GM23248 (cell line): ENCODE data around the gene MRPL9. TPM values are rescaled to one million over a fixed set of nuclear protein-coding genes. Genes with fewer than 3 reads are reported as not detected.

Experiments
- DNase-seq: peaks from one replicate; pipeline ENCODE4 v3.0.0-alpha.2; 2015
- H2AFZ ChIP-seq: fragments of 200-600 bp; sonication (generic); 2 replicates; pipeline ENCODE4 v1.6.1; 2016; ENCODE audit warnings: antibody characterized with exemption
- H3F3A ChIP-seq: fragments of 200-600 bp; sonication (generic); 2 replicates; pipeline ENCODE4 v1.6.1; 2016; ENCODE audit warnings: mild to moderate bottlenecking, antibody characterized with exemption, mixed run types; ENCODE audit not compliant: insufficient read depth
- H3K27ac ChIP-seq: fragments of 200-600 bp; sonication (generic); 2 replicates; pipeline ENCODE4 v1.5.1; 2016; ENCODE audit warnings: mild to moderate bottlenecking
- H3K27me3 ChIP-seq: fragments of 200-600 bp; sonication (generic); replicated peaks from 2 replicates; pipeline ENCODE4 v1.6.1; 2016; ENCODE audit warnings: mild to moderate bottlenecking; ENCODE audit not compliant: insufficient read depth
- H3K36me3 ChIP-seq: fragments of 200-600 bp; sonication (generic); 2 replicates; pipeline ENCODE4 v1.6.1; 2016; ENCODE audit warnings: low read depth, mild to moderate bottlenecking
- H3K4me1 ChIP-seq: fragments of 200-600 bp; sonication (generic); 2 replicates; pipeline ENCODE4 v1.6.1; 2016; ENCODE audit warnings: mild to moderate bottlenecking; ENCODE audit not compliant: insufficient read depth
- H3K4me2 ChIP-seq: fragments of 200-600 bp; sonication (generic); one replicate; pipeline ENCODE4 v1.6.1; 2016; ENCODE audit warnings: mild to moderate bottlenecking; ENCODE audit not compliant: unreplicated experiment
- H3K4me3 ChIP-seq: fragments of 200-600 bp; sonication (generic); 2 replicates; pipeline ENCODE4 v1.5.1; 2016; ENCODE audit warnings: mild to moderate bottlenecking
- H3K79me2 ChIP-seq: fragments of 200-600 bp; sonication (generic); 2 replicates; pipeline ENCODE4 v1.6.1; 2016; ENCODE audit warnings: mild to moderate bottlenecking; ENCODE audit not compliant: insufficient read depth
- H3K9ac ChIP-seq: fragments of 200-600 bp; sonication (generic); 2 replicates; pipeline ENCODE4 v1.6.1; 2016; ENCODE audit warnings: mild to moderate bottlenecking
- H3K9me2 ChIP-seq: fragments of 200-600 bp; sonication (generic); 2 replicates; pipeline ENCODE4 v1.6.1; 2016; ENCODE audit warnings: mixed run types, mild to moderate bottlenecking, moderate library complexity; ENCODE audit not compliant: insufficient read depth
- H3K9me3 ChIP-seq: fragments of 200-600 bp; sonication (generic); one replicate; pipeline ENCODE4 v1.6.1; 2017; ENCODE audit warnings: low read depth
- H4K20me1 ChIP-seq: fragments of 200-600 bp; sonication (generic); 2 replicates; pipeline ENCODE4 v1.6.0; 2016; ENCODE audit not compliant: insufficient read depth
- EZH2 ChIP-seq: fragments of 200-600 bp; sonication (generic); IDR thresholded peaks from 2 replicates; pipeline ENCODE4 v1.6.1; 2018; ENCODE audit warnings: antibody characterized with exemption, mild to moderate bottlenecking; ENCODE audit not compliant: insufficient read depth, poor library complexity, severe bottlenecking
- EZH2phosphoT487 ChIP-seq: fragments of 200-600 bp; sonication (generic); IDR thresholded peaks from 2 replicates; pipeline ENCODE4 v1.6.1; 2018; ENCODE audit warnings: antibody characterized with exemption, moderate library complexity, mild to moderate bottlenecking, low read depth; ENCODE audit not compliant: insufficient read depth
- WGBS, 2 experiments: methylation state at CpG; one replicate each; pipeline ENCODE4 v1.1.6; 2015 to 2017; ENCODE audit warnings: low lambda C conversion rate in 2 of 2, low coverage in 1 of 2; ENCODE audit errors: missing lambda C conversion rate in 2 of 2; 5-methylcytosine and 5-hydroxymethylcytosine counted together
- in situ Hi-C: fragments of 300-500 bp; cut with MboI; formaldehyde crosslinking; loops from 2 replicates; pipeline ENCODE4 v1.15.0; 2020
- polyA plus RNA-seq: library from polyadenylated mRNA; unstranded; fragments of >200 nt; fragmentation: Nextera tagmentation; extraction: Ambion mirVana; gene quantifications from 2 replicates; pipeline ENCODE4 v1.2.1, GENCODE V29; 2016
- total RNA-seq: library from RNA; depleted of rRNA; stranded (reverse); fragments of >200 nt; shearing (Covaris generic); gene quantifications from 2 replicates; pipeline ENCODE4 v1.2.3, GENCODE V29; 2014

Gene MRPL9
- total and polyA plus RNA-seq, 2 experiments from 2014 or later = 62.1 to 74.9 TPM

DNA sequence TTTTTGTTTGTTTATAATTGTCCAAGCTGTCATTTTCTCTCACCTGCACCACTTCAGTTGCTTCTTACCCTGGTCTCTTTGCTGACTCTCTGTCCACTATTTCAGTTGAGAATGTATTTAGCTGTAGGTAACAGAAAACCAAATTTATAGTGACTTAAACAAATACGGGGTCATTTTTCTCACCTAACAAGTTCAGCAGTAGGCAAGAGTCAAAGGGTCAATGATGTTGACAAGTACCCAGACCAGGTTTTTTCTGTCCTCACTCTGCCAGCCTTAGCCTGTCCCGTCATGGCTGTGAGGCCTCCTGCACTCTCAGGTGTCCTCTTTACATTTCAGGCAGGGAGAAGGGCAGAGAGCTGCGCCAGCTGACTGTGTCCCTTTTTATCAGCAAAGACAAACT is 30.2 kb downstream of the MRPL9 start:
- TF ChIP-seq EZH2phosphoT487 = no peak
- TF ChIP-seq EZH2 = no peak
- no peak overlapping the region for H3K9ac ChIP-seq
- no peaks in the 10 kb centered on the region for H3K79me2 ChIP-seq
- no peaks in the 10 kb centered on the region for H4K20me1 ChIP-seq
- no peaks in the 10 kb centered on the region for H3K9me2 ChIP-seq
- H2AFZ ChIP-seq = no peak overlapping the region
- H3K36me3 ChIP-seq = no peaks in the 10 kb centered on the region
- no peaks in the 10 kb centered on the region for H3K27me3 ChIP-seq
- H3K27ac ChIP-seq = no peak overlapping the region
- no peak overlapping the region for H3K4me3 ChIP-seq
- H3K4me1 ChIP-seq = no peaks in the 10 kb centered on the region
- no peak for DNase-seq
- WGBS, 2 experiments = 73 to 92% methylated on average over 3 of the region's 3 CpGs
- H3F3A ChIP-seq = no peaks in the 10 kb centered on the region
- no peaks in the 10 kb centered on the region for H3K9me3 ChIP-seq
- H3K4me2 ChIP-seq = no peak overlapping the region
- in situ Hi-C loops = loop anchor here (10.0 kb wide), 1 partner anchor 278 kb away; the partner anchor contains the start of gene POGZ

- Histone ChIP-seq H2AFZ (no peak overlapping the region), H3K4me2 (no peak overlapping the region), H3K4me1 (no peaks in the 10 kb centered on the region), H3F3A (no peaks in the 10 kb centered on the region), H3K9me2 (no peaks in the 10 kb centered on the region), H3K9me3 (no peaks in the 10 kb centered on the region), H4K20me1 (no peaks in the 10 kb centered on the region), H3K9ac (no peak overlapping the region), H3K79me2 (no peaks in the 10 kb centered on the region), H3K27me3 (0 out of 2 replicates have a peak, but pooled peaks cover 6% of the 10 kb centered on the region), H3K36me3 (no peaks in the 10 kb centered on the region), H3K27ac (no peak overlapping the region), H3K4me3 (no peak overlapping the region)
- 77 to 85% methylated on average over 4 of the region's 4 CpGs for WGBS, 2 experiments
- DNase-seq = no peak
- in situ Hi-C loops = loop anchor here (10.0 kb wide), 1 partner anchor 275 kb away; the partner anchor contains the start of gene POGZ
- TF ChIP-seq EZH2 (no peak), EZH2phosphoT487 (no peak)
Measured at GRCh38 chr1:151729966-151730291, 33.4 kb downstream of the MRPL9 start.

- H3F3A ChIP-seq = no peaks in the 10 kb centered on the region
- in situ Hi-C loops = no loop called here
- 82 to 84% methylated on average over 10 of the region's 10 CpGs for WGBS, 2 experiments
- H3K4me2 ChIP-seq = no peak overlapping the region
- H3K4me3 ChIP-seq = no peak overlapping the region
- no peaks in the 10 kb centered on the region for H3K9me3 ChIP-seq
- no peaks in the 10 kb centered on the region for H3K79me2 ChIP-seq
- peaks cover 8% of the 10 kb centered on the region; the same call in 1 of the 2 replicates for H3K27me3 ChIP-seq
- no peaks in the 10 kb centered on the region for H4K20me1 ChIP-seq
- no peaks in the 10 kb centered on the region for H3K36me3 ChIP-seq
- no peak overlapping the region for H3K27ac ChIP-seq
- TF ChIP-seq EZH2phosphoT487 (no peak), EZH2 (no peak)
- no peak for DNase-seq
- no peak overlapping the region for H3K9ac ChIP-seq
- H3K9me2 ChIP-seq = no peaks in the 10 kb centered on the region
- H3K4me1 ChIP-seq = no peaks in the 10 kb centered on the region
- H2AFZ ChIP-seq = no peak overlapping the region
Measured at GRCh38 chr1:151729157-151729965, 33.9 kb downstream of the MRPL9 start.

DNA sequence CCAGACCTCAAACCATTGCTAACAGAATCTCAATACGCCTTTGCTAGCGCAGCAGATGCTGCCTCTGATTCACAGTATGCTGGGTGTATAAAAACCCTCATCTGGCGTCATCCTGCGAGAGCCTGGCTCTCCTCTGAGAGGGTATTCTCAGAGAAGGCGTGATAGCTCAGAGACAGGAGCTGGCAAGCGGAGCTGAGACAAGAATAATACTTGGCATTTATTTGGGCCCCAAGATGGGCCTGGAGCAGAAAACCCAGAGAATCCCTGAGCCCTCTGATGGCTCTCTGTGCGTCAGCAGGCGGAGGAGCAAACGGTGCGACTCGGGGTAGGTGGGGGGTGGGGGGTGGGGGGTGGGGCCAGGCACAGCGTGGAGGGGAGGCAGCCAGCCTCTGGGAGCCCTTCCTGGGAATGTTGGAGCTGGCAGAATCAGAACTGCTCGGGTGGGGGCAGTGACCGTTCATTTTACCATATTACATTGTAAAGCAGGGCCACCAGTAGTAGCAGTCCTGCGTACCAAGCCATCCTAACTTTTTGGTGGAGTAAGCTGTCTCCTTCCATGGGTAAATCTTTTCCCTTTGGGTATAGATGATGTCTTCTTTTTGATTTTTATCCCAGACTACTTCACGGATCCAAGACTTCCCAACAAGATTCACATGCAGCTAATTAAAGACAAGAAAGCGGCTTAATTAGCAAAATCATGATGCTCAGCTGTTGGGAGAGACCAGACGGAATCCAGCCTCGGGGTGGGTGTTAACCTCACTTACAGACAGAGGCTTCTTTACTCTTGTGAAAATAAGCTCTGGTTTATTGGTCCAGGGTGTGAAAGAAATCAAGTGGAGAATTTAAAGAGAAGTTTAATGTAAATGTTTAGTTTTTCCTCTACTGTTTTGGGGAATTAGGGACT is 34.9 kb downstream of the MRPL9 start:
- H3F3A ChIP-seq = no peaks in the 10 kb centered on the region
- peak overlapping the region; percentile 62 for H3K4me3 ChIP-seq
- TF ChIP-seq EZH2phosphoT487 (no peak), EZH2 (no peak)
- no peaks in the 10 kb centered on the region for H3K9me2 ChIP-seq
- H3K9ac ChIP-seq = peak overlapping the region; percentile 54
- H3K9me3 ChIP-seq = no peaks in the 10 kb centered on the region
- in situ Hi-C loops = no loop called here
- H3K4me2 ChIP-seq = peak overlapping the region; percentile 74
- H4K20me1 ChIP-seq = no peaks in the 10 kb centered on the region
- peaks cover 17% of the 10 kb centered on the region; the same call in 1 of the 2 replicates for H3K27me3 ChIP-seq
- no peaks in the 10 kb centered on the region for H3K36me3 ChIP-seq
- H3K4me1 ChIP-seq = no peaks in the 10 kb centered on the region
- no peaks in the 10 kb centered on the region for H3K79me2 ChIP-seq
- DNase-seq = peak; percentile 84
- peak overlapping the region; percentile 22; the same call in 1 of the 2 replicates for H3K27ac ChIP-seq
- H2AFZ ChIP-seq = peak overlapping the region; percentile 81
- WGBS, 2 experiments = 11 to 12% methylated on average over 18 to 19 of the region's 19 CpGs
